ENCODE data around the gene LCN10. TPM values are rescaled to one million over a fixed set of nuclear protein-coding genes. Genes with fewer than 3 reads are reported as not detected.

Gene LCN10
- total and polyA plus RNA-seq, 9 of the 15 experiments (the other 6 are each of a cell fraction or from before 2014, with no cell fraction given) = 0.10 to 0.21 (median 0.14) TPM; not detected in 6

DNA sequence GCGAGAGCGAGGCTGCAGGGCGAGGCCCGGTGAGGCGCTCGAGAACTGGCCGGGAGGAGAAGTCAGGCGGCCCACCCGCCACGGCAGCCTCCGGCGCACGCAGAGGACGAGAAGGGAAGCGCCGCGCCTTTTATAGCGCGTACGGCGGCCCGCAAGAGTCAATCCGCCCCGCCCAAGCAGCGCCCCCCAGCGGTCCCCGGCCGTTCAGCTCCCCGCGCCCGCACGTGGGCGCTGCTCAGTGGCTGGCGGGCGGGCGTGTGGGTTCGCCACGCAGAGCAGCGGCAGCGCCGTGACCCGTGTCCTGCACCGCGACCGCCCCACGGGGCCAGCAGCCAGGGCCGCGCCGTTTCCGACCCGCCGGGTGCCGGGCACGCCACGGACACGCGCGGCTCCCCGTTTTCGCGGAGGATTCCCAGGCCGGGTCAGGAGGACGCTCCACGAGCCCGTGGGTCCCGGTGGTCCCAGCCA lies 14.6 kb downstream of the LCN10 start (continued):
- TF ChIP-seq HNRNPLL (IDR thresholded peaks at IDR 0.05; ENCODE audit: low read depth, low read length, poor library complexity, severe bottlenecking) (peak; percentile 50), RAD51 (IDR thresholded peaks at IDR 0.05; ENCODE audit: borderline replicate concordance, low read depth) (no peak), NFE2L1 (tag; IDR thresholded peaks at IDR 0.05; ENCODE audit: borderline replicate concordance, low read depth) (no peak), KLF1 (tag; IDR thresholded peaks at IDR 0.05) (peak; percentile 99), ZNF764 (CRISPR knock-in tag; IDR thresholded peaks at IDR 0.05; ENCODE audit: low read depth) (no peak), PHB2 (IDR thresholded peaks at IDR 0.05; ENCODE audit: low read depth) (no peak), EZH2 (IDR thresholded peaks at IDR 0.05; ENCODE audit: borderline replicate concordance, low read depth, low read length) (no peak), ZNF75A (CRISPR knock-in tag; IDR thresholded peaks at IDR 0.05) (no peak), CHD4 (IDR thresholded peaks at IDR 0.05; ENCODE audit: insufficient read depth, insufficient replicate concordance, low read depth, low read length, poor library complexity, severe bottlenecking) (no peak), PRPF4 (IDR thresholded peaks at IDR 0.05; ENCODE audit: insufficient read depth, low read depth, low read length, poor library complexity, severe bottlenecking) (peak; percentile 98), ATF2 (CRISPR knock-in tag; IDR thresholded peaks at IDR 0.05) (no peak), PHB (CRISPR knock-in tag; IDR thresholded peaks at IDR 0.05) (no peak), ZNF431 (CRISPR knock-in tag; IDR thresholded peaks at IDR 0.05) (no peak; the same call in 1 of the 2 replicates), GABPB2 (CRISPR knock-in tag; conservative IDR thresholded peaks at IDR 0.05) (no peak), ZFPM2 (CRISPR knock-in tag; IDR thresholded peaks at IDR 0.05) (no peak), SNIP1 (IDR thresholded peaks at IDR 0.05; ENCODE audit: low read depth) (no peak), ILF3 (IDR thresholded peaks at IDR 0.05; ENCODE audit: borderline replicate concordance) (peak; percentile 86; the same call in 1 of the 2 replicates), HDAC1 (IDR thresholded peaks at IDR 0.05) (peak in 1 of 2 experiments; percentile 87; a peak in 3 of 4 replicates), SMARCB1 (IDR thresholded peaks at IDR 0.05; ENCODE audit: insufficient read length, low read depth) (no peak)
- TF ChIP-seq, protein P1, sequence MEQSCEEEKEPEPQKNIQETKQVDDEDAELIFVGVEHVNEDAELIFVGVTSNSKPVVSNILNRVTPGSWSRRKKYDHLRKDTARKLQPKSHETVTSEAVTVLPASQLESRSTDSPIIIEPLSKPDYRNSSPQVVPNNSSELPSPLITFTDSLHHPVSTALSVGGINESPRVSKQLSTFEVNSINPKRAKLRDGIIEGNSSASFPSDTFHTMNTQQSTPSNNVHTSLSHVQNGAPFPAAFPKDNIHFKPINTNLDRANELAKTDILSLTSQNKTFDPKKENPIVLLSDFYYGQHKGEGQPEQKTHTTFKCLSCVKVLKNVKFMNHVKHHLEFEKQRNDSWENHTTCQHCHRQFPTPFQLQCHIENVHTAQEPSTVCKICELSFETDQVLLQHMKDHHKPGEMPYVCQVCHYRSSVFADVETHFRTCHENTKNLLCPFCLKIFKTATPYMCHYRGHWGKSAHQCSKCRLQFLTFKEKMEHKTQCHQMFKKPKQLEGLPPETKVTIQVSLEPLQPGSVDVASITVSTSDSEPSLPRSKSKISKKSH (CRISPR knock-in tag; IDR thresholded peaks at IDR 0.05) = no peak
- TF ChIP-seq, protein P2, sequence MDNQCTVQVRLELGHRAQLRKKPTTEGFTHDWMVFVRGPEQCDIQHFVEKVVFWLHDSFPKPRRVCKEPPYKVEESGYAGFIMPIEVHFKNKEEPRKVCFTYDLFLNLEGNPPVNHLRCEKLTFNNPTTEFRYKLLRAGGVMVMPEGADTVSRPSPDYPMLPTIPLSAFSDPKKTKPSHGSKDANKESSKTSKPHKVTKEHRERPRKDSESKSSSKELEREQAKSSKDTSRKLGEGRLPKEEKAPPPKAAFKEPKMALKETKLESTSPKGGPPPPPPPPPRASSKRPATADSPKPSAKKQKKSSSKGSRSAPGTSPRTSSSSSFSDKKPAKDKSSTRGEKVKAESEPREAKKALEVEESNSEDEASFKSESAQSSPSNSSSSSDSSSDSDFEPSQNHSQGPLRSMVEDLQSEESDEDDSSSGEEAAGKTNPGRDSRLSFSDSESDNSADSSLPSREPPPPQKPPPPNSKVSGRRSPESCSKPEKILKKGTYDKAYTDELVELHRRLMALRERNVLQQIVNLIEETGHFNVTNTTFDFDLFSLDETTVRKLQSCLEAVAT (IDR thresholded peaks at IDR 0.05) = peak in 1 of 2 experiments; percentile 41; a peak in 1 of 4 replicates
- TF ChIP-seq, protein P3, sequence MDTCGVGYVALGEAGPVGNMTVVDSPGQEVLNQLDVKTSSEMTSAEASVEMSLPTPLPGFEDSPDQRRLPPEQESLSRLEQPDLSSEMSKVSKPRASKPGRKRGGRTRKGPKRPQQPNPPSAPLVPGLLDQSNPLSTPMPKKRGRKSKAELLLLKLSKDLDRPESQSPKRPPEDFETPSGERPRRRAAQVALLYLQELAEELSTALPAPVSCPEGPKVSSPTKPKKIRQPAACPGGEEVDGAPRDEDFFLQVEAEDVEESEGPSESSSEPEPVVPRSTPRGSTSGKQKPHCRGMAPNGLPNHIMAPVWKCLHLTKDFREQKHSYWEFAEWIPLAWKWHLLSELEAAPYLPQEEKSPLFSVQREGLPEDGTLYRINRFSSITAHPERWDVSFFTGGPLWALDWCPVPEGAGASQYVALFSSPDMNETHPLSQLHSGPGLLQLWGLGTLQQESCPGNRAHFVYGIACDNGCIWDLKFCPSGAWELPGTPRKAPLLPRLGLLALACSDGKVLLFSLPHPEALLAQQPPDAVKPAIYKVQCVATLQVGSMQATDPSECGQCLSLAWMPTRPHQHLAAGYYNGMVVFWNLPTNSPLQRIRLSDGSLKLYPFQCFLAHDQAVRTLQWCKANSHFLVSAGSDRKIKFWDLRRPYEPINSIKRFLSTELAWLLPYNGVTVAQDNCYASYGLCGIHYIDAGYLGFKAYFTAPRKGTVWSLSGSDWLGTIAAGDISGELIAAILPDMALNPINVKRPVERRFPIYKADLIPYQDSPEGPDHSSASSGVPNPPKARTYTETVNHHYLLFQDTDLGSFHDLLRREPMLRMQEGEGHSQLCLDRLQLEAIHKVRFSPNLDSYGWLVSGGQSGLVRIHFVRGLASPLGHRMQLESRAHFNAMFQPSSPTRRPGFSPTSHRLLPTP (IDR thresholded peaks at IDR 0.05; ENCODE audit: borderline replicate concordance, extremely low read depth, insufficient read length) = no peak
